GM13976 (cell line): ENCODE data around the gene PIGS.
"Not testable (repeated sequence)": the region's sequence is repeated elsewhere in the genome, so short reads cannot be mapped to it uniquely, and the experiment has no call there.

Experiments
- DNase-seq: peaks from one replicate; pipeline ENCODE4 v3.0.0; 2012; ENCODE audit warnings: low spot score
- in situ Hi-C: fragments of 300-500 bp; cut with MboI; formaldehyde crosslinking; loops from one replicate; pipeline ENCODE4 v1.12.0; 2022; ENCODE audit warnings: low sequenced_read_pairs, mixed read lengths, inconsistent platforms; ENCODE audit not compliant: unreplicated experiment
- TF ChIP-seq, protein P1 (sequence below): IDR thresholded peaks from 2 replicates; pipeline ENCODE4 v1.5.1; 2012; ENCODE audit warnings: borderline replicate concordance, mild to moderate bottlenecking; ENCODE audit not compliant: insufficient read depth; ENCODE audit errors: extremely low read depth, missing control alignments, control extremely low read depth

The PIGS gene

DNA sequence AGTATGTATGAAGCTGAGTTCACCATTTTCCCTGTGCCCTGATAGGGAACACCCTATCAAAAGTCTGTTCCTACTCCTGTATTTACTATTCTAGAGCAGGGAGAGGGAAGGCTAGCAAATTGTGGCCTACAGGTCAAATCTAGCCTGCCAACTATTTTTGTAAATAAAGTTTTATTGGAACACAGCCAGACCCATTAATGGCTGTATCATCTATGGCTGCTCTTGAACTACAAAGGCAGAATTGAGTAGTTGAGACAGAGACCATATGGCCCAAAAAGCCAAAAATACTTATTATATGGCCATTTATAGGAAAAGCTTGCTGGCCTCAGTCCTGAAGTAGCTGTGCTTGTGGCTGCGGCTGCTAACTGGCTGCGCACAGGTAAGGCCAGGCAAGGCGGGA, 9.6 kb upstream of the PIGS start:
- no peak for DNase-seq
- TF ChIP-seq, protein P1, sequence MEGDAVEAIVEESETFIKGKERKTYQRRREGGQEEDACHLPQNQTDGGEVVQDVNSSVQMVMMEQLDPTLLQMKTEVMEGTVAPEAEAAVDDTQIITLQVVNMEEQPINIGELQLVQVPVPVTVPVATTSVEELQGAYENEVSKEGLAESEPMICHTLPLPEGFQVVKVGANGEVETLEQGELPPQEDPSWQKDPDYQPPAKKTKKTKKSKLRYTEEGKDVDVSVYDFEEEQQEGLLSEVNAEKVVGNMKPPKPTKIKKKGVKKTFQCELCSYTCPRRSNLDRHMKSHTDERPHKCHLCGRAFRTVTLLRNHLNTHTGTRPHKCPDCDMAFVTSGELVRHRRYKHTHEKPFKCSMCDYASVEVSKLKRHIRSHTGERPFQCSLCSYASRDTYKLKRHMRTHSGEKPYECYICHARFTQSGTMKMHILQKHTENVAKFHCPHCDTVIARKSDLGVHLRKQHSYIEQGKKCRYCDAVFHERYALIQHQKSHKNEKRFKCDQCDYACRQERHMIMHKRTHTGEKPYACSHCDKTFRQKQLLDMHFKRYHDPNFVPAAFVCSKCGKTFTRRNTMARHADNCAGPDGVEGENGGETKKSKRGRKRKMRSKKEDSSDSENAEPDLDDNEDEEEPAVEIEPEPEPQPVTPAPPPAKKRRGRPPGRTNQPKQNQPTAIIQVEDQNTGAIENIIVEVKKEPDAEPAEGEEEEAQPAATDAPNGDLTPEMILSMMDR, result no peak
- in situ Hi-C loops, result no loop called here

DNA sequence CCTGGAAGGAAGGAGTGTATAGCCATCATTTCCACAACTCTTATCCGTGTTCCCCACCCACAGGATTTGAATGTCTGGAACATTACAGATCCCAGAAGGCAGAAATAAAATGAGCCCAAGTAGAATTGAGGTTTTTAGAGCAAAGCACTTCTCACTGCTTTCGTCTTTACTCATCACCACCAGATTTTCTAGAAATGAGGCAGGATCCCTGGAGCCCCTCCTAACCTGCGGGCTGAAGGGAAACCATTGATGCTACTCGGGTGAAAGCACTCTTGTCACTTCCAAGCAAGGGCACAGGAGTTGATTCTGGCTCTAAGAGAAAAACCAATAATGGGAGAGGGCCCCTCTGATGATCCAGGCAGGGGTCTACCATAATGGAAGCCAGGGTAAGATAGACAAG, 8.2 kb upstream of the PIGS start:
- peak; percentile 56 for DNase-seq
- in situ Hi-C loops, result no loop called here
- TF ChIP-seq, protein P1, result no peak

DNA sequence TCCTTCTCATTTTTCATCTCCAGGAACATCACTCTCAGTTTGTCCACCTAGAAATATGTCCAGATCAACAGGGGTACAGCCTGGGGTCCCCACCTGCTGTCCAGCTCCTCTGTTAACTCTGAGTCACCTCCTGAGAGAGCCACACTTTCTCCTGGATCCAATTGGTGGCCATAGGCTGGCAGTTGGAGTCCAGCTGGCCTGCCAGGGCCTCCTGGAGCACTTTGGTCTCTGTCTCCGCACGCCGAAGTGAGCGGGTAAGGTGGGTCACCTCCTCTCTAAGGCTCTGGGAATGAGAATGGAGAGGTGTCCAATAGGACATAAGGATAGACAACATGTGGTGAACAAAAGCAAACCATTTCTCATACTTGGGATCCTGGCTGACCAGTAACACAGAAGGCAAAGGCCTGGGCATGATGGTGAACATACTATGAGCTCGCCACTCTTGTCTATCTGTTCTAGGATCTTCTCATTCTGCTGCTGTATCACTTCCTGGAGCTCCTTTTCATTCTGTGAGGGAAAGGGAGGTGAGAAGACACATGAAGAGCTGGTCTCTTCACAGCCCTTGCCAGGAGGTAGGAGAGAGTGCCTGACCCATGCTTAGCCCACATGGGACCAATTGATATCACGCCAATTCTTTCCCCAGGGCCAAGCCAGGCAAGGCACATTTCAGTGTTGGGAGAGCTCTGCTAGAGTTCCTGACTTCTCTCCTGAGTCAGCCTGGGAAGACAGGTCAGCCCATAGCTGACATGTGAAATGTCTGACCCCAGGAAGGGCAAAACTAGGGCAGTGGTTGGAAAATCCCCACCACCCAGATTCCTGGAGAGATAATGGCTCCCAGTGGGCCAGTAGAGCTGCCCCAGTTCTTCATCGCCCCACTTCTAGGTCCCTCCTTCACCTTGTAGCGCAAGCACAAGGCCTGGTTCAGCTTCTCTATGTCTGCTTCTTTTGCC, 7.2 kb upstream of the PIGS start:
- in situ Hi-C loops, result no loop called here
- DNase-seq, result no peak

DNA sequence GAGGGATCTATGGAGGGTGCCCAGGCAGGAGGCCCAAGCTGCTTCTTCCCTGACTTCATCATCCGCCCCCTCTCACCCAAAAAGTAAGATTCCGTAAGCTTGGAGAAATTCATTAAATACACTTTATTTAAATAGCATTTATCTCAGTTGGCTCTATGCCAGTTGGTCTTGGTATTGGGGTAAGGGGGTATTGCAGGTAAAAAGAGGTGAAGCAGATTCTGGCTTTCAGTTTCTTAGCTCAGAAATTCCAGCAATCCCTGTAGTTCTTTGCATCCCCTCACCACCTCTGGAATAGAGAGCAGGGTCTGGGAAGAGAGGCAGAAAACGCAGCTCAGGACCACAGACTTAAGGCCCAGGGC, 6.1 kb upstream of the PIGS start:
- TF ChIP-seq, protein P1, result no peak
- in situ Hi-C loops, result no loop called here
- DNase-seq, result no peak

More for the DNA sequence above, 7.2 kb upstream of the PIGS start:
- TF ChIP-seq, protein P1, result no peak

DNA sequence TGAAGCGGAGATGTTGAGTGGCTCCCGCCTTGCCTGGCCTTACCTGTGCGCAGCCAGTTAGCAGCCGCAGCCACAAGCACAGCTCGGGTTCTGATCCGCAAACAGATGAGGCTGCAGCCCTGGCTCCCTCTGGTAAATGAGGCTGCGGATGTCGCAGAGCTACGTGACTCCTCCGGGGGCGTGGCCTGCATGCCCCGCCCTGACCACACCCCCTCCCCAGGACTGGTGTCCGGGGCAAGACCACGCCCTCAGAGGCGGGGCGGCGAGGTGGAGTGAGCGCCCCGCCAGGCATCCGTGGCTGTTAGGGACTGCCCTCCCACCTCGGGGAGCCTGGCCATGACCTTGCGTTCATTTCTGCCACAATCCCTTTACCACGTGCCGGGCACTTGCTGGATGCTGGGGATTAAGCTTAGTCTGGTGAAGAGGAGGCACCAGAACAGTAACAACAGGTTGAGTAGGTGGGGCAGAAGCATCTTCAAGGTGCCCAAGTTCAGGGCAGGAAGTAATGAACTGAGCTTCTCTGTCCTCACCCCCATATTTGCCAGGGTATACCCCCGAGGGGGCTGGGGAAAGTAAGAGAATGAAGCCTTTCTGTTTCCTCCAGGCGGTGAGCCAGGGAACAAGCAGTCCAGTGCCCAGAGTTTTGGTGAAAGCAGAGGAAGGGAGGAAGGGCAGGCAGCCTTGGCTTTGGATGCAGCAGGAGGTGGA, 5.6 kb upstream of the PIGS start, which contains the start of gene ALDOC:
Gene ALDOC (minus strand): TSS at position 138 of the 708 bp plus-strand sequence. CDS start 1,363 bp downstream, outside the sequence.
- in situ Hi-C loops, result no loop called here
- DNase-seq, result peak; percentile 99
- TF ChIP-seq, protein P1, result no peak

DNA sequence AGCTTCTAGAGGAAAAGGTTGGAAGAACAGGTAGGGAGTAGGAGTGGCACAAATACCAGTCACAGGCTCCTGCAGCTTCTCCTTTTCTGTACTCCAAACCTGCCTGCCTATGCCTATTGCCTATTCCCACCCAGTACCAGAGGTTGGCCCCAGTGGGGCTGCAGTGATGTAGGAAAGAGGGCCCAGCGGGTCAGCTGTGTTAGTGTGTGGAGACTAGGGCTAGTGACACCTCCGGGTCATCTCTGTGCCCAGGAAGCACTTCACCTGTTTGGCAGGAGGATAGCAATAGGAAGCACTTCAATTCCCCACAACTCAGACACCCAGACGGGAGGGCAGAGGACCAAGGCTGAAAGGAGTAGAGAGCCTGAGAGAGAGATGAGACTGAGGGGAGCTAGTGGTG, 4.7 kb upstream of the PIGS start:
- DNase-seq, in situ Hi-C loops: not testable (repeated sequence)
